GM12892 (cell line): Measurements from ENCODE around the gene TFEB.

Experiments used
- DNase-seq: peaks from one replicate; pipeline ENCODE4 v3.0.0; 2011; ENCODE audit not compliant: insufficient read length
- FAIRE-seq: peaks from 2 replicates; lab custom pipeline; 2011; peaks lifted over from hg19 to GRCh38; lab: Jason Lieb, UNC
- POLR2A ChIP-seq: IDR thresholded peaks from 2 replicates; pipeline ENCODE4 v1.6.1; 2011; ENCODE audit warnings: low read depth, low read length, control low read depth
- POLR2AphosphoS5 ChIP-seq: IDR thresholded peaks from 2 replicates; pipeline ENCODE4 v1.6.1; 2011; ENCODE audit warnings: low read depth, low read length, control low read depth
- TAF1 ChIP-seq: IDR thresholded peaks from 2 replicates; pipeline ENCODE4 v1.6.1; 2011; ENCODE audit warnings: low read depth, mild to moderate bottlenecking, control low read depth, low read length, borderline replicate concordance

Gene TFEB

DNA sequence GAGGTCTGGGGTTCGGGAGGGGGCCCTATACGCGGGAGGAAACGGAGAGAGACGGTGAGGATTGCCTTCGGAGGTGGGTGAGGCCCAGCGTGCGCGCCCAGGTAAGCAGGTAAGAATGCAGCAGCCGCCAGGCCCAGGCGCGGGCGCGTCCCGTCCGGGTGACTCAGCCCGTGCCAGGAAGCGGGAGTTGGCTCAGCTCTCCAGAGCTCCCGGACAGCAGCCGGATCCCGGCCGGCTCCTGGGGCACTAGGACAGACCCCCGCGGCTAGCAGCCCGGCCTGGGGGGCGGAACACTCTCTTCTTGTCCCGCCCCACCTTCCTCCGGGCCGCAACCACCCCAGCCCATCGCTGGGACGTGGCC, 98.6 kb downstream of the TFEB start:
- TF ChIP-seq POLR2A, result no peak
- no peak for TF ChIP-seq TAF1
- TF ChIP-seq POLR2AphosphoS5, result no peak
- DNase-seq (no peak), FAIRE-seq (no peak)

- FAIRE-seq (no peak), DNase-seq (no peak)
- no peak for TF ChIP-seq POLR2AphosphoS5
- no peak for TF ChIP-seq TAF1
- TF ChIP-seq POLR2A, result no peak
These were observed 100.0 kb downstream of the TFEB start for GRCh38 chr6:41635365-41635764.

DNA sequence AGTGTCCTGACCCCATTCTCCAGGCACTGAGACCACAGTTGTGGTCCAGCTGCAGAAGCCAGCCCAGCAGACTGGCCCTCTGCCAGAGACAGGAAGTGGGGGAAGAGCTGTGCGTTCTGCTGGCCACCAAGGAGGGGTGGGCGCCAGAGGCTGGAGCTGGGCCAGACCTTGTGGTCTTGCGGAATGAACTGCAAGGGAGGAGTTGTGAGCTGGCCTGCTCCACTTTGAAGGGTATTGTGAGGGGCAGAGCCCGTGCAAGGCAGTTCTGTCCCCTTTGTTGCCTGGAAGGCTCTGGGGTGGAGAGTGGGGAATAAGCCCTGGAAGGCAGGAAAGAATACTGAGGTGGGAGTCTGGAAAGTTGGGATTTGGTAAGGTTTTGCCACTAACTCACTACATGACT, 100.8 kb downstream of the TFEB start:
- no peak for FAIRE-seq

More for the DNA sequence above, 100.8 kb downstream of the TFEB start:
- TF ChIP-seq POLR2AphosphoS5 (no peak), TAF1 (no peak), POLR2A (no peak)
- DNase-seq, result no peak
